WERI-Rb-1 (cell line): ENCODE measurements around the gene KLK11.

Experiments
- DNase-seq: peaks from one replicate; pipeline ENCODE4 v3.0.0-alpha.2; 2020
- H3K27ac ChIP-seq: fragments of 250-450 bp; sonication (Bioruptor Pico); 2 replicates; pipeline ENCODE4 v1.5.1; 2020; ENCODE audit warnings: mild to moderate bottlenecking, moderate library complexity
- H3K27me3 ChIP-seq: fragments of 250-450 bp; sonication (Bioruptor Pico); 2 replicates; pipeline ENCODE4 v1.5.1; 2021; ENCODE audit warnings: mild to moderate bottlenecking, low read depth, moderate library complexity; ENCODE audit not compliant: insufficient read depth, severe bottlenecking
- H3K36me3 ChIP-seq: fragments of 250-450 bp; sonication (Bioruptor Pico); 2 replicates; pipeline ENCODE4 v1.5.1; 2020; ENCODE audit warnings: mild to moderate bottlenecking, moderate library complexity
- H3K4me3 ChIP-seq: 2 replicates; pipeline ENCODE4 v1.5.1; 2011; ENCODE audit warnings: low read depth, mild to moderate bottlenecking, control low read depth, low read length
- H3K9me3 ChIP-seq: fragments of 250-450 bp; sonication (Bioruptor Pico); 2 replicates; pipeline ENCODE4 v1.5.1; 2021; ENCODE audit warnings: mild to moderate bottlenecking, moderate library complexity; ENCODE audit not compliant: severe bottlenecking
- TF ChIP-seq, protein P1 (sequence below): IDR thresholded peaks from 2 replicates; pipeline ENCODE4 v1.5.1; 2011; ENCODE audit warnings: low read depth, mild to moderate bottlenecking, control low read depth, inconsistent platforms, low read length

KLK11 gene

DNA sequence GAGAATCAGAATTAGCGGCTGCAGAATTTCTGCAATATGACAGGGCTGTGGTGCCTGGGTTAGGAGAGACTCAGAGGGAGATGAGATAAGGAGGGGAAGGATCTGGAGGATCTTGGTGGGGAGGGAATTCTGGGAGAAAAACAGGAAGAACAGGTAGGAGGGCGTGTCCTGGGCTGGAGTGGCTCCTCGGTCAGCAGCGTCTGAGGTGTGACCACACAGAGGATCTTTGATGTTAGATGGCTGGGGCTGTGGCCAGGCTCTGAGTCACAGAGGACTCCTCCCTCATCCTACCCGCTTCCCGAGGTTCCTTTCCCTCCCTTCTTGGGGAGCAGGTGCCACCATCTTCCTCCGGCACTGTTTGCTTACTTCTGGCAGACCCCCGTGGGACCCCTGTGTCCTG, 50.6 kb downstream of the KLK11 start:
- no peak overlapping the region for H3K27ac ChIP-seq
- TF ChIP-seq, protein P1, sequence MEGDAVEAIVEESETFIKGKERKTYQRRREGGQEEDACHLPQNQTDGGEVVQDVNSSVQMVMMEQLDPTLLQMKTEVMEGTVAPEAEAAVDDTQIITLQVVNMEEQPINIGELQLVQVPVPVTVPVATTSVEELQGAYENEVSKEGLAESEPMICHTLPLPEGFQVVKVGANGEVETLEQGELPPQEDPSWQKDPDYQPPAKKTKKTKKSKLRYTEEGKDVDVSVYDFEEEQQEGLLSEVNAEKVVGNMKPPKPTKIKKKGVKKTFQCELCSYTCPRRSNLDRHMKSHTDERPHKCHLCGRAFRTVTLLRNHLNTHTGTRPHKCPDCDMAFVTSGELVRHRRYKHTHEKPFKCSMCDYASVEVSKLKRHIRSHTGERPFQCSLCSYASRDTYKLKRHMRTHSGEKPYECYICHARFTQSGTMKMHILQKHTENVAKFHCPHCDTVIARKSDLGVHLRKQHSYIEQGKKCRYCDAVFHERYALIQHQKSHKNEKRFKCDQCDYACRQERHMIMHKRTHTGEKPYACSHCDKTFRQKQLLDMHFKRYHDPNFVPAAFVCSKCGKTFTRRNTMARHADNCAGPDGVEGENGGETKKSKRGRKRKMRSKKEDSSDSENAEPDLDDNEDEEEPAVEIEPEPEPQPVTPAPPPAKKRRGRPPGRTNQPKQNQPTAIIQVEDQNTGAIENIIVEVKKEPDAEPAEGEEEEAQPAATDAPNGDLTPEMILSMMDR = no peak
- H3K36me3 ChIP-seq = no peaks in the 10 kb centered on the region
- peaks cover 70% of the 10 kb centered on the region for H3K27me3 ChIP-seq
- peaks cover 2% of the 10 kb centered on the region for H3K9me3 ChIP-seq
- DNase-seq = no peak
- no peak overlapping the region for H3K4me3 ChIP-seq

DNA sequence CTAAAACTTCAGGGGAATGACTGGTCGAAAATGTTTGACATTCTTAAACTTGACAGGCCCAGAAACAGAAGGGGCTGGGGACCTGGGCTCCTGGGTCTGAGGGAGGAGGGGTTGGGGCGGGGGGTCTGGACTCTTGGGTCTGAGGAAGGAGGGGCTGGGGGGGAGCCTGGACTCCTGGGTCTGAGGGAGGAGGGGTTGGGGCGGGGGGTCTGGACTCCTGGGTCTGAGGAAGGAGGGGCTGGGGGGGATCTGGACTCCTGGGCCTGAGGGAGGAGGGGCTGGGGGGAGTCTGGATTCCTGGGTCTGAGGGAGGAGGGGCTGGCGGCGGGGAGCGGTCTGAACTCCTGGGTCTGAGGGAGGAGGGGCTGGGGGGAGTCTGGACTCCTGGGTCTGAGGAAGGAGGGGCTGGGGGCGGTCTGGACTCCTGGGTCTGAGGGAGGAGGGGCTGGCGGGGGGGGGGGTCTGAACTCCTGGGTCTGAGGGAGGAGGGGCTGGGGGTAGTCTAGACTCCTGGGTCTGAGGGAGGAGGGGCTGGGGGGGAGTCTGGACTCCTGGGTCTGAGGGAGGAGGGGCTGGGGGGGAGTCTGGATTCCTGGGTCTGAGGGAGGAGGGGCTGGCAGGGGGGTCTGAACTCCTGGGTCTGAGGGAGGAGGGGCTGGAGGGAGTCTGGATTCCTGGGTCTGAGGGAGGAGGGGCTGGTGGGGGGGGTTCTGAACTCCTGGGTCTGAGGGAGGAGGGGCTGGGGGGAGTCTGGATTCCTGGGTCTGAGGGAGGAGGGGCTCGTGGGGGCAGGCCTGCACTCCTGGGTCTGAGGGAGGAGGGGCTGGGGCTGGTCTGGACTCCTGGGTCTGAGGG, 51.5 kb downstream of the KLK11 start:
- DNase-seq = no peak
- Histone ChIP-seq H3K9me3 (peaks cover 2% of the 10 kb centered on the region), H3K27me3 (peaks cover 79% of the 10 kb centered on the region), H3K36me3 (no peaks in the 10 kb centered on the region), H3K4me3 (no peak overlapping the region), H3K27ac (no peak overlapping the region)
- TF ChIP-seq, protein P1 = no peak

DNA sequence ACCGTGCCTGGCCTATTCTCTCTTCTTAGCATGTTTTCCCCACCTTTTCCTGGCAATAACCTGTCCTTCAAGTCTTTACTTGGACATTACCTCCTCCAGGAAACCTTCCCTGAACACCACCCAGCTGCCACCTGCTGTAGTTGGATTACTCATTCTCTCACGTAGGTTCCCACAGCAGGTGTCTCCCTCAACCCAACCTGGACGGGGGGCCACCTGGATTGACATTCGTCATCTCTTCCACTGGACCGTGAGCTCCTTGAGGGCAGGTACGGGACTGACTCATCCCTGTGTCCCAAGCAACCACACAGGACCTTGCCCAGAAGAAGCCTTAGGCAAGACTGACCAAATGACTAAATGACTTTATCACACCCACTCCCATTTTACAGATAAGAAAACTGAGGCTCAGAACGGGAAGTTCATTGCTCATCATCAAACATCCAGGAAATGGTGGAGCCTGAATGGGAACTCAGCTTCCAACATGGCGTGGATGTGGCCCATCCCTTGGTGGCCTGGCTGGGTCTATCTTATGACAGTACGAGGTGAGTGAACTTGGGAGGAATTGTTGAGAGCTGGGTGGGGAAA, 53.5 kb downstream of the KLK11 start:
- TF ChIP-seq, protein P1 = no peak
- H3K27ac ChIP-seq = no peak overlapping the region
- no peaks in the 10 kb centered on the region for H3K36me3 ChIP-seq
- DNase-seq = no peak
- H3K27me3 ChIP-seq = peaks cover 80% of the 10 kb centered on the region
- H3K9me3 ChIP-seq = peaks cover 2% of the 10 kb centered on the region
- no peak overlapping the region for H3K4me3 ChIP-seq
